ENCODE data around the gene ERBB4.

ERBB4 gene

GRCh38 chr2:212073360-212073759 lies 465.2 kb downstream of the ERBB4 start:
- no CpG with 5 or more reads among the region's 1 CpG for WGBS (ENCODE audit: insufficient coverage, insufficient read length)

GRCh38 chr2:212066546-212066945 lies 472.1 kb downstream of the ERBB4 start:
- DNase-seq (ENCODE audit: low read depth, low spot score) = no peak
- no peak overlapping the region for H3K27ac ChIP-seq (ENCODE audit: low read length)
- no peaks in the 10 kb centered on the region for H3K36me3 ChIP-seq (ENCODE audit: control insufficient read depth, insufficient read depth, low read length)
- H3K4me3 ChIP-seq (ENCODE audit: low read length) = no peak overlapping the region
- WGBS (ENCODE audit: insufficient coverage, insufficient read length) = no CpG with 5 or more reads among the region's 2 CpGs
- H3K9me3 ChIP-seq (ENCODE audit: control insufficient read depth, insufficient read depth, low read length) = no peaks in the 10 kb centered on the region
- no peaks in the 10 kb centered on the region for H3K27me3 ChIP-seq (ENCODE audit: control insufficient read depth, insufficient read depth, low read length)
- H3K4me1 ChIP-seq (ENCODE audit: control insufficient read depth, insufficient read depth, low read length) = no peaks in the 10 kb centered on the region

More at GRCh38 chr2:212073360-212073759, 465.2 kb downstream of the ERBB4 start:
- H3K4me1 ChIP-seq (ENCODE audit: control insufficient read depth, insufficient read depth, low read length) = no peaks in the 10 kb centered on the region
- H3K36me3 ChIP-seq (ENCODE audit: control insufficient read depth, insufficient read depth, low read length) = no peaks in the 10 kb centered on the region
- H3K27ac ChIP-seq (ENCODE audit: low read length) = no peak overlapping the region
- no peaks in the 10 kb centered on the region for H3K27me3 ChIP-seq (ENCODE audit: control insufficient read depth, insufficient read depth, low read length)
- no peaks in the 10 kb centered on the region for H3K9me3 ChIP-seq (ENCODE audit: control insufficient read depth, insufficient read depth, low read length)
- DNase-seq (ENCODE audit: low read depth, low spot score) = no peak
- no peak overlapping the region for H3K4me3 ChIP-seq (ENCODE audit: low read length)

GRCh38 chr2:212064318-212064717 lies 474.3 kb downstream of the ERBB4 start:
- H3K27me3 ChIP-seq (ENCODE audit: control insufficient read depth, insufficient read depth, low read length) = no peaks in the 10 kb centered on the region
- no peak overlapping the region for H3K27ac ChIP-seq (ENCODE audit: low read length)
- WGBS (ENCODE audit: insufficient coverage, insufficient read length) = no CpG with 5 or more reads among the region's 2 CpGs
- no peaks in the 10 kb centered on the region for H3K9me3 ChIP-seq (ENCODE audit: control insufficient read depth, insufficient read depth, low read length)
- H3K36me3 ChIP-seq (ENCODE audit: control insufficient read depth, insufficient read depth, low read length) = no peaks in the 10 kb centered on the region
- H3K4me3 ChIP-seq (ENCODE audit: low read length) = no peak overlapping the region
- H3K4me1 ChIP-seq (ENCODE audit: control insufficient read depth, insufficient read depth, low read length) = no peaks in the 10 kb centered on the region
- DNase-seq (ENCODE audit: low read depth, low spot score) = no peak

- WGBS (ENCODE audit: insufficient coverage, insufficient read length) = 100% methylated on average over 1 of the region's 4 CpGs
- no peaks in the 10 kb centered on the region; the same call in 1 of the 2 replicates for H3K9me3 ChIP-seq (ENCODE audit: control insufficient read depth, insufficient read depth, low read length)
- no peak overlapping the region for H3K27ac ChIP-seq (ENCODE audit: low read length)
- no peaks in the 10 kb centered on the region for H3K36me3 ChIP-seq (ENCODE audit: control insufficient read depth, insufficient read depth, low read length)
- no peaks in the 10 kb centered on the region for H3K4me1 ChIP-seq (ENCODE audit: control insufficient read depth, insufficient read depth, low read length)
- no peak overlapping the region for H3K4me3 ChIP-seq (ENCODE audit: low read length)
- no peak for DNase-seq (ENCODE audit: low read depth, low spot score)
- no peaks in the 10 kb centered on the region for H3K27me3 ChIP-seq (ENCODE audit: control insufficient read depth, insufficient read depth, low read length)
These were observed 486.0 kb downstream of the ERBB4 start for GRCh38 chr2:212052412-212053159.

GRCh38 chr2:212050871-212051270 lies 487.7 kb downstream of the ERBB4 start:
- Histone ChIP-seq H3K36me3 (ENCODE audit: control insufficient read depth, insufficient read depth, low read length) (no peaks in the 10 kb centered on the region), H3K27me3 (ENCODE audit: control insufficient read depth, insufficient read depth, low read length) (no peaks in the 10 kb centered on the region), H3K27ac (ENCODE audit: low read length) (no peak overlapping the region), H3K9me3 (ENCODE audit: control insufficient read depth, insufficient read depth, low read length) (no peaks in the 10 kb centered on the region; the same call in 1 of the 2 replicates), H3K4me3 (ENCODE audit: low read length) (no peak overlapping the region), H3K4me1 (ENCODE audit: control insufficient read depth, insufficient read depth, low read length) (no peaks in the 10 kb centered on the region)
- DNase-seq (ENCODE audit: low read depth, low spot score) = no peak
- no CpG with 5 or more reads among the region's 2 CpGs for WGBS (ENCODE audit: insufficient coverage, insufficient read length)

GRCh38 chr2:212042562-212042961 lies 496.0 kb downstream of the ERBB4 start:
- H3K4me3 ChIP-seq (ENCODE audit: low read length) = no peak overlapping the region
- H3K27ac ChIP-seq (ENCODE audit: low read length) = no peak overlapping the region
- H3K27me3 ChIP-seq (ENCODE audit: control insufficient read depth, insufficient read depth, low read length) = no peaks in the 10 kb centered on the region
- H3K9me3 ChIP-seq (ENCODE audit: control insufficient read depth, insufficient read depth, low read length) = no peaks in the 10 kb centered on the region
- no peaks in the 10 kb centered on the region for H3K4me1 ChIP-seq (ENCODE audit: control insufficient read depth, insufficient read depth, low read length)
- WGBS (ENCODE audit: insufficient coverage, insufficient read length) = no CpG with 5 or more reads among the region's 2 CpGs
- no peaks in the 10 kb centered on the region for H3K36me3 ChIP-seq (ENCODE audit: control insufficient read depth, insufficient read depth, low read length)
- DNase-seq (ENCODE audit: low read depth, low spot score) = no peak

- H3K27me3 ChIP-seq (ENCODE audit: control insufficient read depth, insufficient read depth, low read length) = no peaks in the 10 kb centered on the region
These were observed 501.5 kb downstream of the ERBB4 start for GRCh38 chr2:212037062-212037461.

GRCh38 chr2:212034841-212035585 lies 503.6 kb downstream of the ERBB4 start:
- no CpG with 5 or more reads among the region's 4 CpGs for WGBS (ENCODE audit: insufficient coverage, insufficient read length)
- no peak for DNase-seq (ENCODE audit: low read depth, low spot score)
- Histone ChIP-seq H3K4me3 (ENCODE audit: low read length) (no peak overlapping the region), H3K9me3 (ENCODE audit: control insufficient read depth, insufficient read depth, low read length) (no peaks in the 10 kb centered on the region), H3K4me1 (ENCODE audit: control insufficient read depth, insufficient read depth, low read length) (no peaks in the 10 kb centered on the region), H3K27me3 (ENCODE audit: control insufficient read depth, insufficient read depth, low read length) (no peaks in the 10 kb centered on the region), H3K36me3 (ENCODE audit: control insufficient read depth, insufficient read depth, low read length) (no peaks in the 10 kb centered on the region), H3K27ac (ENCODE audit: low read length) (no peak overlapping the region)

More at GRCh38 chr2:212037062-212037461, 501.5 kb downstream of the ERBB4 start:
- Histone ChIP-seq H3K4me3 (ENCODE audit: low read length) (no peak overlapping the region), H3K4me1 (ENCODE audit: control insufficient read depth, insufficient read depth, low read length) (no peaks in the 10 kb centered on the region), H3K36me3 (ENCODE audit: control insufficient read depth, insufficient read depth, low read length) (no peaks in the 10 kb centered on the region), H3K9me3 (ENCODE audit: control insufficient read depth, insufficient read depth, low read length) (no peaks in the 10 kb centered on the region), H3K27ac (ENCODE audit: low read length) (no peak overlapping the region)
- DNase-seq (ENCODE audit: low read depth, low spot score) = no peak

- Histone ChIP-seq H3K36me3 (ENCODE audit: control insufficient read depth, insufficient read depth, low read length) (no peaks in the 10 kb centered on the region), H3K27me3 (ENCODE audit: control insufficient read depth, insufficient read depth, low read length) (no peaks in the 10 kb centered on the region), H3K27ac (ENCODE audit: low read length) (no peak overlapping the region), H3K4me3 (ENCODE audit: low read length) (no peak overlapping the region), H3K9me3 (ENCODE audit: control insufficient read depth, insufficient read depth, low read length) (no peaks in the 10 kb centered on the region), H3K4me1 (ENCODE audit: control insufficient read depth, insufficient read depth, low read length) (no peaks in the 10 kb centered on the region)
- no peak for DNase-seq (ENCODE audit: low read depth, low spot score)
These were observed 504.7 kb downstream of the ERBB4 start for GRCh38 chr2:212033888-212034287.

- H3K36me3 ChIP-seq (ENCODE audit: control insufficient read depth, insufficient read depth, low read length) = no peaks in the 10 kb centered on the region
- WGBS (ENCODE audit: insufficient coverage, insufficient read length) = no CpG with 5 or more reads among the region's 1 CpG
- H3K4me1 ChIP-seq (ENCODE audit: control insufficient read depth, insufficient read depth, low read length) = no peaks in the 10 kb centered on the region
- no peaks in the 10 kb centered on the region for H3K27me3 ChIP-seq (ENCODE audit: control insufficient read depth, insufficient read depth, low read length)
- no peaks in the 10 kb centered on the region for H3K9me3 ChIP-seq (ENCODE audit: control insufficient read depth, insufficient read depth, low read length)
- no peak overlapping the region for H3K27ac ChIP-seq (ENCODE audit: low read length)
- DNase-seq (ENCODE audit: low read depth, low spot score) = no peak
- no peak overlapping the region for H3K4me3 ChIP-seq (ENCODE audit: low read length)
These were observed 505.9 kb downstream of the ERBB4 start for GRCh38 chr2:212032536-212033219.
